Muscle layer of colon (tissue), 2 donors: ENCODE measurements around the gene OPRM1.

Experiments
- H3K27ac ChIP-seq: one replicate; pipeline ENCODE4 v1.7.0; 2013; ENCODE audit warnings: low read depth, mild to moderate bottlenecking, low read length, moderate library complexity
- H3K27me3 ChIP-seq, 2 donors: one replicate each; pipeline ENCODE4 v1.7.0; 2013; ENCODE audit warnings: low read length in 2 of 2, mild to moderate bottlenecking in 2 of 2; ENCODE audit not compliant: insufficient read depth in 2 of 2, control insufficient read depth in 1 of 2
- H3K36me3 ChIP-seq: one replicate; pipeline ENCODE4 v1.7.0; 2013; ENCODE audit warnings: mild to moderate bottlenecking, low read length; ENCODE audit not compliant: insufficient read depth
- H3K4me1 ChIP-seq: one replicate; pipeline ENCODE4 v1.7.0; 2013; ENCODE audit warnings: mild to moderate bottlenecking, low read length; ENCODE audit not compliant: insufficient read depth
- H3K4me3 ChIP-seq, 2 donors: one replicate each; pipeline ENCODE4 v1.7.0; 2013; ENCODE audit warnings: low read length in 2 of 2, low read depth in 1 of 2, mild to moderate bottlenecking in 1 of 2, moderate library complexity in 1 of 2
- H3K9ac ChIP-seq: one replicate; pipeline ENCODE4 v1.7.0; 2013; ENCODE audit warnings: low read length
- H3K9me3 ChIP-seq: one replicate; pipeline ENCODE4 v1.7.0; 2013; ENCODE audit warnings: mild to moderate bottlenecking, low read length
- donor health status: abdominal sarcoma.
- donor health status: Adenocarcinoma of cecum.

Gene OPRM1

GRCh38 chr6:154122195-154122925 lies 83.3 kb downstream of the OPRM1 start:
- no peaks in the 10 kb centered on the region for H3K27me3 ChIP-seq
- H3K4me3 ChIP-seq: no peak overlapping the region
- no peaks in the 10 kb centered on the region for H3K9me3 ChIP-seq
- no peaks in the 10 kb centered on the region for H3K4me1 ChIP-seq
- H3K9ac ChIP-seq: no peak overlapping the region
- H3K27ac ChIP-seq: no peak overlapping the region
- no peaks in the 10 kb centered on the region for H3K36me3 ChIP-seq

GRCh38 chr6:154123155-154123956 lies 84.3 kb downstream of the OPRM1 start:
- H3K9me3 ChIP-seq: no peaks in the 10 kb centered on the region
- no peak overlapping the region for H3K9ac ChIP-seq
- no peaks in the 10 kb centered on the region for H3K4me1 ChIP-seq
- H3K4me3 ChIP-seq: no peak overlapping the region
- H3K27ac ChIP-seq: no peak overlapping the region
- H3K27me3 ChIP-seq: no peaks in the 10 kb centered on the region
- no peaks in the 10 kb centered on the region for H3K36me3 ChIP-seq

- no peak overlapping the region for H3K9ac ChIP-seq
- no peaks in the 10 kb centered on the region for H3K9me3 ChIP-seq
- H3K36me3 ChIP-seq: no peaks in the 10 kb centered on the region
- no peak overlapping the region for H3K4me3 ChIP-seq
- H3K4me1 ChIP-seq: no peaks in the 10 kb centered on the region
- no peak overlapping the region for H3K27ac ChIP-seq
- no peaks in the 10 kb centered on the region for H3K27me3 ChIP-seq
Observed at GRCh38 chr6:154125421-154125820, 86.4 kb downstream of the OPRM1 start.

- Histone ChIP-seq H3K36me3 (no peaks in the 10 kb centered on the region), H3K27ac (no peak overlapping the region), H3K4me1 (no peaks in the 10 kb centered on the region), H3K9ac (no peak overlapping the region), H3K9me3 (no peaks in the 10 kb centered on the region), H3K27me3 (no peaks in the 10 kb centered on the region), H3K4me3 (no peak overlapping the region)
Observed at GRCh38 chr6:154127657-154128056, 88.6 kb downstream of the OPRM1 start.

GRCh38 chr6:154134471-154135147 lies 95.6 kb downstream of the OPRM1 start:
- H3K9ac ChIP-seq: no peak overlapping the region
- H3K9me3 ChIP-seq: no peaks in the 10 kb centered on the region
- H3K36me3 ChIP-seq: no peaks in the 10 kb centered on the region

GRCh38 chr6:154138793-154139192 lies 99.8 kb downstream of the OPRM1 start:
- Histone ChIP-seq H3K27me3 (no peaks in the 10 kb centered on the region), H3K36me3 (no peaks in the 10 kb centered on the region), H3K9me3 (no peaks in the 10 kb centered on the region), H3K4me1 (no peaks in the 10 kb centered on the region), H3K9ac (no peak overlapping the region), H3K27ac (no peak overlapping the region), H3K4me3 (no peak overlapping the region)

More at GRCh38 chr6:154134471-154135147, 95.6 kb downstream of the OPRM1 start:
- no peaks in the 10 kb centered on the region for H3K4me1 ChIP-seq
- no peak overlapping the region for H3K27ac ChIP-seq
- H3K27me3 ChIP-seq: no peaks in the 10 kb centered on the region
- no peak overlapping the region for H3K4me3 ChIP-seq

GRCh38 chr6:154139892-154140291 lies 100.9 kb downstream of the OPRM1 start:
- Histone ChIP-seq H3K4me3 (no peak overlapping the region), H3K27me3 (no peaks in the 10 kb centered on the region), H3K36me3 (no peaks in the 10 kb centered on the region), H3K4me1 (no peaks in the 10 kb centered on the region), H3K9me3 (no peaks in the 10 kb centered on the region), H3K9ac (no peak overlapping the region), H3K27ac (no peak overlapping the region)

- Histone ChIP-seq H3K36me3 (no peaks in the 10 kb centered on the region), H3K27ac (no peak overlapping the region), H3K9me3 (no peaks in the 10 kb centered on the region), H3K4me1 (no peaks in the 10 kb centered on the region), H3K4me3 (no peak overlapping the region), H3K27me3 (no peaks in the 10 kb centered on the region), H3K9ac (no peak overlapping the region)
Observed at GRCh38 chr6:154140743-154141142, 101.7 kb downstream of the OPRM1 start.

- Histone ChIP-seq H3K4me1 (no peaks in the 10 kb centered on the region), H3K4me3 (no peak overlapping the region), H3K27ac (no peak overlapping the region), H3K36me3 (no peaks in the 10 kb centered on the region), H3K9me3 (no peaks in the 10 kb centered on the region), H3K27me3 (no peaks in the 10 kb centered on the region), H3K9ac (no peak overlapping the region)
Observed at GRCh38 chr6:154143753-154144152, 104.7 kb downstream of the OPRM1 start.

- Histone ChIP-seq H3K36me3 (no peaks in the 10 kb centered on the region), H3K4me1 (peaks cover 15% of the 10 kb centered on the region), H3K27me3 (no peaks in the 10 kb centered on the region), H3K4me3 (no peak overlapping the region), H3K9ac (no peak overlapping the region), H3K9me3 (no peaks in the 10 kb centered on the region), H3K27ac (no peak overlapping the region)
Observed at GRCh38 chr6:154154389-154154967, 115.4 kb downstream of the OPRM1 start.
